Neutrophil (primary cell): ENCODE measurements around the gene RPS4Y1.
"Not testable (repeated sequence)": the region's sequence is repeated elsewhere in the genome, so short reads cannot be mapped to it uniquely, and the experiment has no call there.

Experiments used
- H3K27ac ChIP-seq: fragments of 200-600 bp; sonication (generic); 2 replicates; pipeline ENCODE4 v1.5.1; 2016; ENCODE audit warnings: mild to moderate bottlenecking, moderate library complexity
- H3K27me3 ChIP-seq: fragments of 200-600 bp; sonication (generic); 2 replicates; pipeline ENCODE4 v1.6.0; 2016; ENCODE audit warnings: mild to moderate bottlenecking
- H3K36me3 ChIP-seq: fragments of 200-600 bp; sonication (generic); 2 replicates; pipeline ENCODE4 v1.5.1; 2017
- H3K4me1 ChIP-seq, 2 experiments: fragments of 200-600 bp in 1 of 2; sonication (generic) in 1 of 2; 1 replicate in 1 of 2; 2 replicates in 1 of 2; pipeline versions ENCODE4 v1.5.1 to v1.6.1; 2013 to 2016; ENCODE audit warnings: low read depth in 1 of 2, low read length in 1 of 2, mild to moderate bottlenecking in 1 of 2, moderate library complexity in 1 of 2; ENCODE audit not compliant: control insufficient read depth in 1 of 2, insufficient read depth in 1 of 2
- H3K4me3 ChIP-seq, 2 experiments: fragments of 200-600 bp in 1 of 2; sonication (generic) in 1 of 2; 1 replicate in 1 of 2; 2 replicates in 1 of 2; pipeline ENCODE4 v1.5.1; 2013 to 2016; ENCODE audit warnings: low read depth in 1 of 2, low read length in 1 of 2, mild to moderate bottlenecking in 1 of 2, moderate library complexity in 1 of 2
- H3K9me3 ChIP-seq: fragments of 200-600 bp; sonication (generic); 2 replicates; pipeline ENCODE4 v1.5.1; 2016
- TF ChIP-seq, protein P1 (sequence below): fragments of 200-600 bp; sonication (generic); IDR thresholded peaks from 2 replicates; pipeline ENCODE4 v1.5.1; 2016; ENCODE audit warnings: antibody characterized with exemption

Gene RPS4Y1

DNA sequence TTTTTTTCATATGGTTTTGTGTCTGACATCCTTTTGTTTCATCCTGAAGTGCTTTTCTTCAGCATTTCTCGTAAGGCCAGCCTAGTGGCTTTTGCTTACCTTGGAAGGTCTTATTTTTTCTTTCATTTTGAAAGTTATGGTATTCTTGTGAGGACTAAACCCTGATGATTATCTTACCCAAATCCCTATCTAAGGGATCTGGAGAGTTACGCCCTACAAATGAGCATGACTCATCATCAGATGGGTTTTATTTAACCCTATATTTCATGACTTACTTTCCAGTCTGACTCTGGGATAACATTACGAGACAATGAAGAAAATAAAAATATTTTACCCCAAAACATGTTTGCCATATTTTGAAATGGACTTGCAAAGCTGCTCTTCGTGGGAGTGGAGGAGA, 18.4 kb downstream of the RPS4Y1 start:
- Histone ChIP-seq H3K9me3 (no peaks in the 10 kb centered on the region), H3K27me3 (no peaks in the 10 kb centered on the region), H3K4me1 (no peaks in the 10 kb centered on the region), H3K27ac (no peak overlapping the region), H3K4me3 (no peak overlapping the region), H3K36me3 (peaks cover 9% of the 10 kb centered on the region)
- TF ChIP-seq, protein P1, sequence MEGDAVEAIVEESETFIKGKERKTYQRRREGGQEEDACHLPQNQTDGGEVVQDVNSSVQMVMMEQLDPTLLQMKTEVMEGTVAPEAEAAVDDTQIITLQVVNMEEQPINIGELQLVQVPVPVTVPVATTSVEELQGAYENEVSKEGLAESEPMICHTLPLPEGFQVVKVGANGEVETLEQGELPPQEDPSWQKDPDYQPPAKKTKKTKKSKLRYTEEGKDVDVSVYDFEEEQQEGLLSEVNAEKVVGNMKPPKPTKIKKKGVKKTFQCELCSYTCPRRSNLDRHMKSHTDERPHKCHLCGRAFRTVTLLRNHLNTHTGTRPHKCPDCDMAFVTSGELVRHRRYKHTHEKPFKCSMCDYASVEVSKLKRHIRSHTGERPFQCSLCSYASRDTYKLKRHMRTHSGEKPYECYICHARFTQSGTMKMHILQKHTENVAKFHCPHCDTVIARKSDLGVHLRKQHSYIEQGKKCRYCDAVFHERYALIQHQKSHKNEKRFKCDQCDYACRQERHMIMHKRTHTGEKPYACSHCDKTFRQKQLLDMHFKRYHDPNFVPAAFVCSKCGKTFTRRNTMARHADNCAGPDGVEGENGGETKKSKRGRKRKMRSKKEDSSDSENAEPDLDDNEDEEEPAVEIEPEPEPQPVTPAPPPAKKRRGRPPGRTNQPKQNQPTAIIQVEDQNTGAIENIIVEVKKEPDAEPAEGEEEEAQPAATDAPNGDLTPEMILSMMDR: no peak

- Histone ChIP-seq H3K4me3 (no peak overlapping the region), H3K4me1 (no peaks in the 10 kb centered on the region)
These were observed 19.1 kb downstream of the RPS4Y1 start for GRCh38 chrY:2860511-2860910.

GRCh38 chrY:2866581-2866980, 25.2 kb downstream of the RPS4Y1 start:
- Histone ChIP-seq H3K9me3 (no peaks in the 10 kb centered on the region), H3K4me1 (peaks cover 0 to 9% of the 10 kb centered on the region in 2 experiments), H3K27ac (no peak overlapping the region), H3K36me3 (peaks cover 25% of the 10 kb centered on the region), H3K4me3 (no peak overlapping the region), H3K27me3 (no peaks in the 10 kb centered on the region)
- TF ChIP-seq, protein P1: no peak

More at GRCh38 chrY:2860511-2860910, 19.1 kb downstream of the RPS4Y1 start:
- peaks cover 9% of the 10 kb centered on the region for H3K36me3 ChIP-seq
- no peaks in the 10 kb centered on the region for H3K9me3 ChIP-seq
- TF ChIP-seq, protein P1: no peak
- no peak overlapping the region for H3K27ac ChIP-seq
- H3K27me3 ChIP-seq: no peaks in the 10 kb centered on the region

DNA sequence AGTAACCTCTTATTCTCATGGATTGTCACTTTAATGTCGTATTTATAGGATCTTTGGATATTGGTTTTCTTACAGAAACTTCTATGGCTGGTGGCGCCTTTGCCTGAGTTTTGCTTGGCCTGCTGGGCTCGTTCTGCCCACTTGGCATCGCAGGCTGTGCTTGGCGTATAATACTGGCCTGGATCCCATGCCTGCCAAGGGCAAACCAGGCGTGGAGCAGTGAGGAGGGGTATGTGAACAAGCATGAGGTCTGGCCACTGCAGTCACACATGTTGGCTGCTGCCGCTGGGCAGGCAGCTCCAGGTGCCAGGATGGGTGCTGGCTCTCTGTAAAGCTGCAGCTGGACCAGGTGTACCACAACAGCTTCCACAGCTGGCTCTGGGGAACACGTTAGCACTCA, 26.1 kb downstream of the RPS4Y1 start:
- H3K4me3 ChIP-seq: no peak overlapping the region
- H3K4me1 ChIP-seq: peaks cover 0 to 9% of the 10 kb centered on the region in 2 experiments
- TF ChIP-seq, protein P1: no peak
- H3K9me3 ChIP-seq: no peaks in the 10 kb centered on the region
- H3K27ac ChIP-seq: no peak overlapping the region
- H3K27me3 ChIP-seq: no peaks in the 10 kb centered on the region
- H3K36me3 ChIP-seq: peaks cover 25% of the 10 kb centered on the region

- Histone ChIP-seq H3K27me3 (no peaks in the 10 kb centered on the region), H3K27ac (no peak overlapping the region), H3K9me3 (no peaks in the 10 kb centered on the region), H3K4me1 (peaks cover 0 to 9% of the 10 kb centered on the region in 2 experiments), H3K36me3 (peaks cover 25% of the 10 kb centered on the region), H3K4me3 (no peak overlapping the region)
- TF ChIP-seq, protein P1: no peak
These were observed 26.7 kb downstream of the RPS4Y1 start for GRCh38 chrY:2868035-2868607.

GRCh38 chrY:2872234-2872633, 30.8 kb downstream of the RPS4Y1 start:
- not testable (repeated sequence) for H3K27ac ChIP-seq

More at GRCh38 chrY:2872234-2872633, 30.8 kb downstream of the RPS4Y1 start:
- not testable (repeated sequence) for H3K4me3 ChIP-seq, H3K4me1 ChIP-seq, H3K27me3 ChIP-seq, H3K36me3 ChIP-seq, H3K9me3 ChIP-seq
